Right ventricle myocardium inferior (tissue), 1 donor: ENCODE results near the gene PVRIG. TPM values are rescaled to one million over a fixed set of nuclear protein-coding genes. Genes with fewer than 3 reads are reported as not detected.
"Not testable (repeated sequence)": the region's sequence is repeated elsewhere in the genome, so short reads cannot be mapped to it uniquely, and the experiment has no call there.

Source experiments
- ATAC-seq: fragments of 200-7000 bp; cut with Tn5 transposase; one replicate; pipeline ENCODE4 v1.9.1; 2020; ENCODE audit warnings: mild to moderate bottlenecking, moderate library complexity
- DNase-seq: peaks from one replicate; pipeline ENCODE4 v3.0.0; 2021; ENCODE audit errors: missing footprints
- intact Hi-C: fragments of 100-400 bp; cut with DNase I; formaldehyde crosslinking; loops from one replicate; pipeline ENCODE4 v1.11.0; 2022
- long read RNA-seq: library from polyadenylated mRNA; unstranded; transcript quantifications from one replicate; pipeline ENCODE4 v2.0.0, GENCODE V29; 2021
- total RNA-seq: library from RNA; stranded (reverse); fragmentation: NEBNext Ultra II Directional; extraction: Animal tissue kit (Norgen Biotek cat#: 25700); gene quantifications from one replicate; pipeline ENCODE4 v1.2.1, GENCODE V29; 2021
- donor health status: DM: no; HTN: yes; CAD: no; lungs with severe emphysema.

Gene PVRIG
- not detected for total RNA-seq
- long read RNA-seq = 0 reads

- ATAC-seq, DNase-seq: not testable (repeated sequence)
- intact Hi-C loops = loop anchor here (10.0 kb wide), 1 partner anchor 125 kb away; no protein-coding TSS in a partner anchor
These were observed at the start of gene PVRIG for GRCh38 chr7:100219801-100220585. Gene PVRIG, plus strand, starts transcription at chr7:100219949. Its CDS starts 22 bp downstream, at chr7:100219971.

GRCh38 chr7:100170101-100170897 lies 49.5 kb upstream of the PVRIG start:
- DNase-seq = no peak
- ATAC-seq = no peak
- intact Hi-C loops = no loop called here

- no peak for DNase-seq
- no peak for ATAC-seq
- intact Hi-C loops = no loop called here
These were observed 48.6 kb upstream of the PVRIG start for GRCh38 chr7:100171087-100171681.

- ATAC-seq = no peak
- DNase-seq = no peak
- intact Hi-C loops = no loop called here
These were observed 47.9 kb upstream of the PVRIG start for GRCh38 chr7:100171840-100172239.

GRCh38 chr7:100173806-100174495 lies 45.8 kb upstream of the PVRIG start:
- DNase-seq (no peak), ATAC-seq (no peak)
- intact Hi-C loops = no loop called here

GRCh38 chr7:100174582-100174981 lies 45.2 kb upstream of the PVRIG start:
- no peak for ATAC-seq
- no peak for DNase-seq
- intact Hi-C loops = no loop called here

- DNase-seq = no peak
- intact Hi-C loops = no loop called here
- ATAC-seq = no peak
These were observed 44.3 kb upstream of the PVRIG start for GRCh38 chr7:100175296-100175935.

GRCh38 chr7:100176096-100177044 lies 43.4 kb upstream of the PVRIG start:
- DNase-seq (no peak), ATAC-seq (no peak)
- intact Hi-C loops = no loop called here

GRCh38 chr7:100177045-100178001 lies 42.4 kb upstream of the PVRIG start, which contains the start of the genes GPC2 and STAG3:
Gene GPC2, minus strand, starts transcription at chr7:100177381. Its CDS starts 182 bp downstream, at chr7:100177199.
Gene STAG3, plus strand, starts transcription at chr7:100177918. Its CDS starts 2,639 bp downstream, at chr7:100180557.
- DNase-seq = peak; percentile 98
- peak; percentile 93 for ATAC-seq
- intact Hi-C loops = no loop called here

- intact Hi-C loops, DNase-seq, ATAC-seq: not testable (repeated sequence)
These were observed 39.7 kb upstream of the PVRIG start for GRCh38 chr7:100180084-100180483.

GRCh38 chr7:100182616-100183015 lies 37.1 kb upstream of the PVRIG start:
- DNase-seq, intact Hi-C loops, ATAC-seq: not testable (repeated sequence)

GRCh38 chr7:100183090-100183489 lies 36.7 kb upstream of the PVRIG start:
- intact Hi-C loops, DNase-seq, ATAC-seq: not testable (repeated sequence)

- intact Hi-C loops = no loop called here
These were observed 34.0 kb upstream of the PVRIG start for GRCh38 chr7:100185726-100186125.

GRCh38 chr7:100189061-100189460 lies 30.7 kb upstream of the PVRIG start:
- no peak for DNase-seq
- intact Hi-C loops = no loop called here
- ATAC-seq = no peak

More at GRCh38 chr7:100185726-100186125, 34.0 kb upstream of the PVRIG start:
- no peak for DNase-seq
- ATAC-seq = no peak

- DNase-seq (no peak), ATAC-seq (no peak)
- intact Hi-C loops = no loop called here
These were observed 29.6 kb upstream of the PVRIG start for GRCh38 chr7:100190048-100190711.
